ENCODE measurements around the gene RAB1B. TPM values are rescaled to one million over a fixed set of nuclear protein-coding genes. Genes with fewer than 3 reads are reported as not detected.

The RAB1B gene
- total and polyA plus RNA-seq, 9 donors = 54.6 to 140 (median 119) TPM

- no peak for TF ChIP-seq EP300 (IDR thresholded peaks at IDR 0.05)
- TF ChIP-seq POLR2A (IDR thresholded peaks at IDR 0.05) = no peak
- no peak for TF ChIP-seq CTCF (IDR thresholded peaks at IDR 0.05)
- Histone ChIP-seq H3K9me3 (no peaks in the 10 kb centered on the region), H3K4me3 (no peak overlapping the region), H3K27ac (no peak overlapping the region), H3K4me1 (ENCODE audit: insufficient read depth) (no peaks in the 10 kb centered on the region), H3K36me3 (no peaks in the 10 kb centered on the region), H3K27me3 (no peaks in the 10 kb centered on the region)
- intact Hi-C loops (cut with DNase I) = loop anchor here in 1 of 4 donors (5.0 kb wide), 1 partner anchor 607 kb away; no protein-coding TSS in a partner anchor
- no peak for DNase-seq
- 85 to 92% (median 89%) methylated on average over 25 of the region's 25 CpGs for WGBS, 3 donors
Measured at GRCh38 chr11:66239998-66240780, 28.2 kb upstream of the RAB1B start.

GRCh38 chr11:66240781-66241136 is 27.7 kb upstream of the RAB1B start:
- 87 to 90% (median 88%) methylated on average over 9 of the region's 9 CpGs for WGBS, 3 donors
- Histone ChIP-seq H3K27me3 (no peaks in the 10 kb centered on the region), H3K9me3 (no peaks in the 10 kb centered on the region), H3K27ac (no peak overlapping the region), H3K4me3 (no peak overlapping the region), H3K4me1 (ENCODE audit: insufficient read depth) (no peaks in the 10 kb centered on the region), H3K36me3 (no peaks in the 10 kb centered on the region)
- DNase-seq = no peak
- TF ChIP-seq EP300 (IDR thresholded peaks at IDR 0.05) (no peak), POLR2A (IDR thresholded peaks at IDR 0.05) (no peak), CTCF (IDR thresholded peaks at IDR 0.05) (no peak)
- intact Hi-C loops (cut with DNase I) = no loop called here

- Histone ChIP-seq H3K36me3 (no peaks in the 10 kb centered on the region), H3K4me1 (ENCODE audit: insufficient read depth) (no peaks in the 10 kb centered on the region), H3K27ac (no peak overlapping the region), H3K4me3 (no peak overlapping the region), H3K27me3 (no peaks in the 10 kb centered on the region), H3K9me3 (no peaks in the 10 kb centered on the region)
- WGBS, 3 donors = 32 to 37% (median 34%) methylated on average over 10 to 14 of the region's 14 CpGs
- DNase-seq = peak in 3 of 5 donors; percentile 41 to 64 (median 53)
- intact Hi-C loops (cut with DNase I) = no loop called here
- TF ChIP-seq CTCF (IDR thresholded peaks at IDR 0.05) = no peak
- no peak for TF ChIP-seq EP300 (IDR thresholded peaks at IDR 0.05)
- TF ChIP-seq POLR2A (IDR thresholded peaks at IDR 0.05) = no peak
Measured at GRCh38 chr11:66242095-66242765, 26.2 kb upstream of the RAB1B start.

DNA sequence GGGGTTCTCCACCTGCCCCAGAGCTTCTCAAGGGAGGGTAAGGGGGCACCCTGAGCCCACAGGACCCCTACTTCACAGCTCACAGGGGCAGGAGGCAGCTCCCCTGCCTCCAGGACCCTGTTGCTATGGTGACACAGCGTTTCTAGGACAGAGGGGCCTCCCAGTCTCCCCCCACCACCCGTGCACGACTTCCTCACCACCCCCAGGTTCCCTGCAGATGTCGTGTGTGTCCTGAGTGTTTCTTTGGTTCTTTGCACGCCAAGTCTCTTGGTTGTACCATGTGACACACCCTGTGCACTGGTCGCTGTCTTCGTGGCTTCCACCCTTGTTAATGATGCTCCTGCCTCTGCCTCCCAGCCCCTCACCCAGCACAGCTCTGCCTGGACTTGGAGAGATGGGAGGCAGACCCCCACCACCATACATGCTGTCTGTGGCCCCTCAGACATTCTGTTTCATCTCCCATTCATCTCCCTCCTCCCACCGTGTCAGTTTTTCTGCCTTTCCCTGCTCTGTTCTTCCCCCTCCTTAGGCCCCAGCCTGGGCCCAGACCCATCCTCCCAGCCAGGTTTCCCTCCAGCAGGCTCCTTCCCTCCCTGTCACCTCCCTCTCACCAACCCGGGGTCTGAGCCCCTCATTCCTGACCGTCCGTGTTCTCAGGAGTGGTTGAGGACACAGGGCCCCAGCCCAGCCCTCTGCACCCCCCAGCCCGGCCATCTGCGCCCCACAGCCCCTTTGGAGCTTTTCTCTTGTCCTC is 24.5 kb upstream of the RAB1B start:
- Histone ChIP-seq H3K36me3 (no peaks in the 10 kb centered on the region), H3K9me3 (no peaks in the 10 kb centered on the region), H3K27ac (no peak overlapping the region), H3K27me3 (no peaks in the 10 kb centered on the region), H3K4me3 (no peak overlapping the region), H3K4me1 (ENCODE audit: insufficient read depth) (no peaks in the 10 kb centered on the region)
- TF ChIP-seq EP300 (IDR thresholded peaks at IDR 0.05) (no peak), CTCF (IDR thresholded peaks at IDR 0.05) (no peak), POLR2A (IDR thresholded peaks at IDR 0.05) (no peak)
- intact Hi-C loops (cut with DNase I) = no loop called here
- DNase-seq = no peak
- 63 to 68% (median 64%) methylated on average over 13 of the region's 13 CpGs for WGBS, 3 donors
